OCI-LY1 (cell line): ENCODE results near the gene MAGI1.

Experiments used
- H2AFZ ChIP-seq: fragments of 200-600 bp; sonication (generic), shearing (Covaris generic); 2 replicates; pipeline ENCODE4 v1.6.0; 2014; ENCODE audit warnings: antibody characterized with exemption, mild to moderate bottlenecking, low read length
- H3F3A ChIP-seq: fragments of 200-600 bp; sonication (generic), shearing (Covaris generic); 2 replicates; pipeline ENCODE4 v1.6.0; 2014; ENCODE audit warnings: mild to moderate bottlenecking, antibody characterized with exemption, low read length, moderate library complexity; ENCODE audit not compliant: insufficient read depth
- H3K27ac ChIP-seq: fragments of 200-600 bp; sonication (generic); 2 replicates; pipeline ENCODE4 v1.5.1; 2014; ENCODE audit warnings: low read length, mixed run types, mild to moderate bottlenecking, low read depth; ENCODE audit not compliant: poor library complexity, severe bottlenecking
- H3K27me3 ChIP-seq: fragments of 200-600 bp; sonication (generic); 2 replicates; pipeline ENCODE4 v1.6.0; 2014; ENCODE audit warnings: antibody characterized with exemption, mild to moderate bottlenecking, low read length, moderate library complexity; ENCODE audit not compliant: insufficient read depth
- H3K36me3 ChIP-seq: fragments of 200-600 bp; sonication (generic); 2 replicates; pipeline ENCODE4 v1.6.1; 2014; ENCODE audit warnings: mild to moderate bottlenecking, antibody characterized with exemption, low read length, moderate library complexity, mixed read lengths; ENCODE audit not compliant: insufficient read depth
- H3K4me1 ChIP-seq: fragments of 200-600 bp; sonication (generic); 2 replicates; pipeline ENCODE4 v1.5.1; 2014; ENCODE audit warnings: mild to moderate bottlenecking, low read length, moderate library complexity; ENCODE audit not compliant: insufficient read depth, severe bottlenecking
- H3K4me2 ChIP-seq: fragments of 200-600 bp; sonication (generic), shearing (Covaris generic); 2 replicates; pipeline ENCODE4 v1.6.1; 2014; ENCODE audit warnings: low read length
- H3K4me3 ChIP-seq: fragments of 200-600 bp; sonication (generic); 2 replicates; pipeline ENCODE4 v1.5.1; 2014; ENCODE audit warnings: low read length, low read depth, mild to moderate bottlenecking, mixed read lengths; ENCODE audit not compliant: poor library complexity, severe bottlenecking
- H3K79me2 ChIP-seq: fragments of 200-600 bp; shearing (Covaris generic); 2 replicates; pipeline ENCODE4 v1.6.1; 2016; ENCODE audit warnings: mixed run types, low read length, mixed read lengths; ENCODE audit not compliant: insufficient read depth
- H3K9ac ChIP-seq: fragments of 200-600 bp; sonication (generic), shearing (Covaris generic); 2 replicates; pipeline ENCODE4 v1.6.1; 2014; ENCODE audit warnings: mild to moderate bottlenecking, low read length, mixed read lengths
- H3K9me2 ChIP-seq: fragments of 200-600 bp; sonication (generic), shearing (Covaris generic); 2 replicates; pipeline ENCODE4 v1.6.1; 2014; ENCODE audit warnings: low read depth, mild to moderate bottlenecking, low read length, mixed read lengths
- H3K9me3 ChIP-seq: fragments of 200-600 bp; shearing (Covaris generic); 2 replicates; pipeline ENCODE4 v1.6.1; 2014; ENCODE audit warnings: low read length, mixed read lengths
- H4K20me1 ChIP-seq: fragments of 200-600 bp; sonication (generic), shearing (Covaris generic); 2 replicates; pipeline ENCODE4 v1.6.0; 2016; ENCODE audit warnings: mild to moderate bottlenecking, low read length; ENCODE audit not compliant: insufficient read depth
- CTCF ChIP-seq: fragments of 200-600 bp; sonication (generic), shearing (Covaris generic); IDR thresholded peaks from 2 replicates; pipeline ENCODE4 v1.5.1; 2017; ENCODE audit warnings: mild to moderate bottlenecking, antibody characterized with exemption, low read length, moderate library complexity, mixed read lengths
- EZH2 ChIP-seq: fragments of 200-600 bp; sonication (generic), shearing (Covaris generic); IDR thresholded peaks from 2 replicates; pipeline ENCODE4 v1.8.0; 2017; ENCODE audit warnings: borderline replicate concordance, mixed run types, mild to moderate bottlenecking, antibody characterized with exemption, low read length, moderate library complexity, mixed read lengths

MAGI1 gene

GRCh38 chr3:65869798-65870197 is 168.9 kb downstream of the MAGI1 start:
- H3F3A ChIP-seq = no peaks in the 10 kb centered on the region
- TF ChIP-seq CTCF = no peak
- no peak for TF ChIP-seq EZH2
- no peaks in the 10 kb centered on the region for H3K9me2 ChIP-seq
- no peak overlapping the region for H3K9ac ChIP-seq
- no peak overlapping the region for H2AFZ ChIP-seq
- no peak overlapping the region for H3K4me2 ChIP-seq
- H4K20me1 ChIP-seq = no peaks in the 10 kb centered on the region
- H3K4me3 ChIP-seq = no peak overlapping the region
- H3K4me1 ChIP-seq = no peaks in the 10 kb centered on the region
- H3K36me3 ChIP-seq = no peaks in the 10 kb centered on the region
- H3K79me2 ChIP-seq = no peaks in the 10 kb centered on the region
- no peaks in the 10 kb centered on the region for H3K27me3 ChIP-seq
- H3K9me3 ChIP-seq = no peaks in the 10 kb centered on the region
- H3K27ac ChIP-seq = no peak overlapping the region

GRCh38 chr3:65867463-65868210 is 171.1 kb downstream of the MAGI1 start:
- Histone ChIP-seq H3K9me3 (no peaks in the 10 kb centered on the region), H3K27ac (no peak overlapping the region), H3K27me3 (no peaks in the 10 kb centered on the region), H2AFZ (no peak overlapping the region), H3K4me2 (no peak overlapping the region), H3F3A (no peaks in the 10 kb centered on the region), H3K9ac (no peak overlapping the region), H3K4me1 (no peaks in the 10 kb centered on the region), H3K36me3 (no peaks in the 10 kb centered on the region), H3K9me2 (no peaks in the 10 kb centered on the region), H3K79me2 (no peaks in the 10 kb centered on the region), H4K20me1 (no peaks in the 10 kb centered on the region), H3K4me3 (no peak overlapping the region)
- TF ChIP-seq CTCF (no peak), EZH2 (no peak)

- Histone ChIP-seq H3K4me2 (no peak overlapping the region), H3K4me3 (no peak overlapping the region), H2AFZ (no peak overlapping the region), H3K79me2 (no peaks in the 10 kb centered on the region), H3K36me3 (no peaks in the 10 kb centered on the region), H4K20me1 (no peaks in the 10 kb centered on the region), H3K4me1 (no peaks in the 10 kb centered on the region), H3K27ac (no peak overlapping the region), H3K27me3 (no peaks in the 10 kb centered on the region), H3K9me2 (no peaks in the 10 kb centered on the region), H3F3A (no peaks in the 10 kb centered on the region), H3K9ac (no peak overlapping the region), H3K9me3 (no peaks in the 10 kb centered on the region)
- TF ChIP-seq CTCF = no peak
- no peak for TF ChIP-seq EZH2
Measured at GRCh38 chr3:65864357-65864904, 174.3 kb downstream of the MAGI1 start.
